HepG2 (cell line): ENCODE results near the gene PLXNA4. TPM values are rescaled to one million over a fixed set of nuclear protein-coding genes. Genes with fewer than 3 reads are reported as not detected.

Experiments
- ATAC-seq: fragments of 200-7000 bp; cut with Tn5 transposase; 3 replicates; pipeline ENCODE4 v1.9.1; 2020; ENCODE audit warnings: mild to moderate bottlenecking, moderate library complexity
- BruUV-seq: library from RNA; stranded (reverse); fragments of 400-500 nt; replicated peaks from 2 replicates; lab custom pipeline; 2021; lab: Mats Ljungman, UMichigan
- CTCF ChIA-PET: fragments of 300-600 bp; formaldehyde crosslinking; extraction: SDS; loops from one replicate; lab custom pipeline; 2021; ENCODE audit warnings: low total read pairs, inconsistent platforms, low intra/inter-chr PET ratio; lab: Yijun Ruan, JAX
- POLR2A ChIA-PET: fragments of 350-600 bp; sonication (Branson Sonifier 250); formaldehyde crosslinking; loops from one replicate; lab custom pipeline; 2020; ENCODE audit warnings: antibody characterized with exemption, inconsistent platforms; lab: Yijun Ruan, JAX
- DNase-seq: peaks from one replicate; pipeline ENCODE4 v3.0.0-alpha.2; 2015; ENCODE audit warnings: low spot score
- FAIRE-seq: peaks from 3 replicates; lab custom pipeline; 2011; peaks lifted over from hg19 to GRCh38; lab: Jason Lieb, UNC
- H2AFZ ChIP-seq: one replicate; pipeline ENCODE4 v1.6.1; 2011; ENCODE audit warnings: low read length, inconsistent platforms
- H3K27ac ChIP-seq: fragments of 300-600 bp; 3 replicates; pipeline ENCODE4 v1.8.0; 2011; ENCODE audit warnings: mixed run types, mild to moderate bottlenecking, mixed read lengths, low read length, inconsistent platforms; ENCODE audit not compliant: insufficient read depth; ENCODE audit errors: extremely low read length
- H3K27me3 ChIP-seq, 2 experiments: fragments of 200-600 bp in 1 of 2; 2 replicates in 1 of 2; 3 replicates in 1 of 2; pipeline versions ENCODE4 v1.6.0 to v1.8.0; 2011; ENCODE audit warnings: low read length in 2 of 2, mild to moderate bottlenecking in 2 of 2, moderate library complexity in 2 of 2, inconsistent platforms in 1 of 2; ENCODE audit not compliant: insufficient read depth in 2 of 2, control insufficient read depth in 1 of 2
- H3K36me3 ChIP-seq, 2 experiments: fragments of 200-600 bp in 1 of 2; replicated peaks in 1 of 2; 2 replicates in 1 of 2; 3 replicates in 1 of 2; pipeline versions ENCODE4 v1.5.1 to v1.8.0; 2011; ENCODE audit warnings: low read length in 2 of 2, inconsistent platforms in 1 of 2; ENCODE audit not compliant: insufficient read depth in 2 of 2, control insufficient read depth in 1 of 2
- H3K4me1 ChIP-seq: 2 replicates; pipeline ENCODE4 v1.5.1; 2012; ENCODE audit warnings: low read length, inconsistent platforms; ENCODE audit not compliant: insufficient read depth
- H3K4me2 ChIP-seq: 2 replicates; pipeline ENCODE4 v1.6.0; 2011; ENCODE audit warnings: low read depth, low read length, inconsistent platforms
- H3K4me3 ChIP-seq, 3 experiments: fragments of 200-600 bp in 1 of 3; sonication (generic), shearing (Covaris generic) in 1 of 3; replicated peaks in 1 of 3; 2 replicates each; pipeline ENCODE4 v1.5.1; 2011 to 2016; ENCODE audit warnings: low read length in 3 of 3, inconsistent platforms in 2 of 3, low read depth in 2 of 3, mild to moderate bottlenecking in 2 of 3, control low read depth in 1 of 3, mixed read lengths in 1 of 3; ENCODE audit not compliant: insufficient read depth in 1 of 3
- H3K79me2 ChIP-seq: one replicate; pipeline ENCODE4 v1.6.1; 2011; ENCODE audit warnings: low read length, inconsistent platforms; ENCODE audit not compliant: insufficient read depth
- H3K9ac ChIP-seq: 2 replicates; pipeline ENCODE4 v1.6.0; 2011; ENCODE audit warnings: mild to moderate bottlenecking, low read depth, low read length, inconsistent platforms; ENCODE audit not compliant: insufficient read depth
- H3K9me3 ChIP-seq: 2 replicates; pipeline ENCODE4 v1.5.1; 2012; ENCODE audit warnings: mild to moderate bottlenecking, low read length
- H4K20me1 ChIP-seq: 2 replicates; pipeline ENCODE4 v1.6.0; 2011; ENCODE audit warnings: inconsistent platforms, mild to moderate bottlenecking, low read length, moderate library complexity; ENCODE audit not compliant: insufficient read depth
- ATM ChIP-seq: fragments of 450-650 bp; IDR thresholded peaks from 2 replicates; pipeline ENCODE4 v1.7.1; 2017; ENCODE audit warnings: mild to moderate bottlenecking, borderline replicate concordance
- ETV5 ChIP-seq: IDR thresholded peaks from 2 replicates; pipeline ENCODE4 v1.6.1; 2018; ENCODE audit warnings: missing biosample characterization, missing genetic modification reagents, inconsistent platforms, borderline replicate concordance
- GLI4 ChIP-seq: sonication (generic); formaldehyde crosslinking; IDR thresholded peaks from 2 replicates; pipeline ENCODE4 v1.5.1; 2020; ENCODE audit warnings: missing genetic modification reagents, mild to moderate bottlenecking, moderate library complexity, borderline replicate concordance
- HDAC6 ChIP-seq: fragments of 200-600 bp; sonication (generic); IDR thresholded peaks from 2 replicates; pipeline ENCODE4 v1.7.0; 2017; ENCODE audit warnings: mild to moderate bottlenecking, antibody characterized with exemption, low read length, low read depth
- KLF6 ChIP-seq: IDR thresholded peaks from 2 replicates; pipeline ENCODE4 v1.8.0; 2016; ENCODE audit warnings: missing biosample characterization, missing genetic modification reagents
- ZBTB7B ChIP-seq: sonication (generic); formaldehyde crosslinking; IDR thresholded peaks from 2 replicates; pipeline ENCODE4 v1.4.0; 2020; ENCODE audit warnings: missing genetic modification reagents
- ZNF768 ChIP-seq: sonication (generic); formaldehyde crosslinking; IDR thresholded peaks from 2 replicates; pipeline ENCODE4 v1.4.0; 2020; ENCODE audit warnings: missing genetic modification reagents
- WGBS: methylation state at CpG from one replicate; pipeline ENCODE4 v1.1.6; 2017; ENCODE audit warnings: low lambda C conversion rate; 5-methylcytosine and 5-hydroxymethylcytosine counted together
- in situ Hi-C: cut with HindIII; loops from 2 replicates; pipeline ENCODE4 v1.10.0; 2017; ENCODE audit warnings: low pct_unique_long_range_greater_than_20kb; ENCODE audit not compliant: extremely low pct_ligation_motif_present
- intact Hi-C: fragments of 100-400 bp; cut with micrococcal nuclease; formaldehyde crosslinking; loops from one replicate; pipeline ENCODE4 v1.10.0; 2022; ENCODE audit not compliant: unreplicated experiment
- polyA plus RNA-seq, 8 experiments: library from polyadenylated mRNA; depleted of rRNA in 3 of 8; stranded (reverse) in 7 of 8; unstranded in 1 of 8; fragments of >200 nt; fragmentation: Illumina TruSeq in 4 of 8; extraction: Trizol in 4 of 8; gene quantifications; 2 replicates each; pipeline versions ENCODE4 v1.2.1 to v1.2.3, GENCODE V29; 2011 to 2016; ENCODE audit warnings: low read depth in 4 of 8, missing spikeins in 1 of 8, mixed read lengths in 1 of 8; ENCODE audit not compliant: insufficient read depth in 1 of 8
- total RNA-seq, 5 experiments: library from RNA; depleted of rRNA; stranded (reverse); fragments of >200 nt; fragmentation: Illumina TruSeq; extraction: Trizol; gene quantifications; 2 replicates each; pipeline ENCODE4 v1.2.3, GENCODE V29; 2016; ENCODE audit warnings: low read depth in 1 of 5
- TF ChIP-seq, protein P1 (sequence below): sonication (generic); formaldehyde crosslinking; IDR thresholded peaks from 2 replicates; pipeline ENCODE4 v1.4.0; 2020; ENCODE audit warnings: missing genetic modification reagents
- TF ChIP-seq, protein P2 (sequence below): sonication (generic); formaldehyde crosslinking; IDR thresholded peaks from 2 replicates; pipeline ENCODE4 v1.8.0; 2022; ENCODE audit warnings: mild to moderate bottlenecking, missing genetic modification reagents, borderline replicate concordance
- TF ChIP-seq, protein P3 (sequence below): sonication (generic); formaldehyde crosslinking; IDR thresholded peaks from 2 replicates; pipeline ENCODE4 v1.4.0; 2020; ENCODE audit warnings: missing genetic modification reagents
- TF ChIP-seq, protein P4 (sequence below): sonication (generic); formaldehyde crosslinking; IDR thresholded peaks from 2 replicates; pipeline ENCODE4 v1.4.0; 2020; ENCODE audit warnings: missing genetic modification reagents, mild to moderate bottlenecking, borderline replicate concordance
- TF ChIP-seq, protein P5 (sequence below): sonication (generic); formaldehyde crosslinking; IDR thresholded peaks from 2 replicates; pipeline ENCODE4 v1.9.0; 2022; ENCODE audit warnings: low read depth, missing genetic modification reagents

The PLXNA4 gene
- total and polyA plus RNA-seq, 2 of the 13 experiments (the other 11 are each of a cell fraction or from before 2014, with no cell fraction given), result 0.01 to 0.04 TPM

DNA sequence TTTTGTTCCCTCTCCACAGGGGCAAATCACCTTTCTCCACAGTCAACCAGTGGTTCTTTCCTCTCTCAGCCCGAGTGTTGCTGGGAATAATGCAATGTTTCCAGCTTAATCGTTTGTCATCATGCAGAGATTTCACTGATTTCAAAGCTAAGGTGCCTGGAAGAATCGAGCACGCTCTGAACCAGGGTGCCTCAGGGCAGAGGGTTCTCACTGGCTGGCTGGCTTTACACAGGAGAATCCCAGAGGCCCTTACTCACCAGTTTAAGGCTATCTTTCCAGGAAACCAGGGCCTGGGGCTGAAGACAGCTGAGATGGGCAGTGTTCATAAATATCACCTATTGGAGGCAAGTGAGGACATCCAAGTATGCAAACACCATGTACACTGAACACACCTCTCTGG lies 21.8 kb downstream of the PLXNA4 start:
- intact Hi-C loops, result no loop called here
- ChIA-PET CTCF (no interaction called here), POLR2A (no interaction called here)
- no peaks in the 10 kb centered on the region for H4K20me1 ChIP-seq
- DNase-seq (no peak), FAIRE-seq (no peak), ATAC-seq (no peak)
- no peak overlapping the region for H3K9ac ChIP-seq
- no peak overlapping the region for H3K27ac ChIP-seq
- no peak overlapping the region for H3K4me2 ChIP-seq
- H3K27me3 ChIP-seq, result peaks cover 0 to 3% of the 10 kb centered on the region in 2 experiments; a peak in 1 of 5 replicates
- peaks cover 7% of the 10 kb centered on the region; the same call in 1 of the 2 replicates for H3K9me3 ChIP-seq
- BruUV-seq, result no TSS peak
- in situ Hi-C loops, result no loop called here
- no peak overlapping the region for H2AFZ ChIP-seq
- H3K36me3 ChIP-seq, result no peaks in the 10 kb centered on the region
- H3K4me3 ChIP-seq, result no peak overlapping the region
- H3K79me2 ChIP-seq, result no peaks in the 10 kb centered on the region
- 0% methylated on average over 4 of the region's 4 CpGs for WGBS
- no peaks in the 10 kb centered on the region for H3K4me1 ChIP-seq
- TF ChIP-seq, protein P1, sequence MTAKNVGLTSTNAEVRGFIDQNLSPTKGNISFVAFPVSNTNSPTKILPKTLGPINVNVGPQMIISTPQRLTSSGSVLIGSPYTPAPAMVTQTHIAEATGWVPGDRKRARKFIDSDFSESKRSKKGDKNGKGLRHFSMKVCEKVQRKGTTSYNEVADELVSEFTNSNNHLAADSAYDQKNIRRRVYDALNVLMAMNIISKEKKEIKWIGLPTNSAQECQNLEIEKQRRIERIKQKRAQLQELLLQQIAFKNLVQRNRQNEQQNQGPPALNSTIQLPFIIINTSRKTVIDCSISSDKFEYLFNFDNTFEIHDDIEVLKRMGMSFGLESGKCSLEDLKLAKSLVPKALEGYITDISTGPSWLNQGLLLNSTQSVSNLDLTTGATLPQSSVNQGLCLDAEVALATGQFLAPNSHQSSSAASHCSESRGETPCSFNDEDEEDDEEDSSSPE (CRISPR knock-in tag), result no peak
- TF ChIP-seq HDAC6, result no peak
- TF ChIP-seq ZBTB7B (CRISPR knock-in tag), result no peak
- TF ChIP-seq, protein P2, sequence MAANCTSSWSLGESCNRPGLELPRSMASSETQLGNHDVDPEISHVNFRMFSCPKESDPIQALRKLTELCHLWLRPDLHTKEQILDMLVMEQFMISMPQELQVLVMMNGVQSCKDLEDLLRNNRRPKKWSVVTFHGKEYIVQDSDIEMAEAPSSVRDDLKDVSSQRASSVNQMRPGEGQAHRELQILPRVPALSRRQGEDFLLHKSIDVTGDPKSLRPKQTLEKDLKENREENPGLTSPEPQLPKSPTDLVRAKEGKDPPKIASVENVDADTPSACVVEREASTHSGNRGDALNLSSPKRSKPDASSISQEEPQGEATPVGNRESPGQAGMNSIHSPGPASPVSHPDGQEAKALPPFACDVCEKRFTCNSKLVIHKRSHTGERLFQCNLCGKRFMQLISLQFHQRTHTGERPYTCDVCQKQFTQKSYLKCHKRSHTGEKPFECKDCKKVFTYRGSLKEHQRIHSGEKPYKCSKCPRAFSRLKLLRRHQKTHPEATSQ (CRISPR knock-in tag), result no peak
- TF ChIP-seq, protein P3, sequence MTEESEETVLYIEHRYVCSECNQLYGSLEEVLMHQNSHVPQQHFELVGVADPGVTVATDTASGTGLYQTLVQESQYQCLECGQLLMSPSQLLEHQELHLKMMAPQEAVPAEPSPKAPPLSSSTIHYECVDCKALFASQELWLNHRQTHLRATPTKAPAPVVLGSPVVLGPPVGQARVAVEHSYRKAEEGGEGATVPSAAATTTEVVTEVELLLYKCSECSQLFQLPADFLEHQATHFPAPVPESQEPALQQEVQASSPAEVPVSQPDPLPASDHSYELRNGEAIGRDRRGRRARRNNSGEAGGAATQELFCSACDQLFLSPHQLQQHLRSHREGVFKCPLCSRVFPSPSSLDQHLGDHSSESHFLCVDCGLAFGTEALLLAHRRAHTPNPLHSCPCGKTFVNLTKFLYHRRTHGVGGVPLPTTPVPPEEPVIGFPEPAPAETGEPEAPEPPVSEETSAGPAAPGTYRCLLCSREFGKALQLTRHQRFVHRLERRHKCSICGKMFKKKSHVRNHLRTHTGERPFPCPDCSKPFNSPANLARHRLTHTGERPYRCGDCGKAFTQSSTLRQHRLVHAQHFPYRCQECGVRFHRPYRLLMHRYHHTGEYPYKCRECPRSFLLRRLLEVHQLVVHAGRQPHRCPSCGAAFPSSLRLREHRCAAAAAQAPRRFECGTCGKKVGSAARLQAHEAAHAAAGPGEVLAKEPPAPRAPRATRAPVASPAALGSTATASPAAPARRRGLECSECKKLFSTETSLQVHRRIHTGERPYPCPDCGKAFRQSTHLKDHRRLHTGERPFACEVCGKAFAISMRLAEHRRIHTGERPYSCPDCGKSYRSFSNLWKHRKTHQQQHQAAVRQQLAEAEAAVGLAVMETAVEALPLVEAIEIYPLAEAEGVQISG (CRISPR knock-in tag), result no peak
- no peak for TF ChIP-seq ATM
- TF ChIP-seq, protein P4, sequence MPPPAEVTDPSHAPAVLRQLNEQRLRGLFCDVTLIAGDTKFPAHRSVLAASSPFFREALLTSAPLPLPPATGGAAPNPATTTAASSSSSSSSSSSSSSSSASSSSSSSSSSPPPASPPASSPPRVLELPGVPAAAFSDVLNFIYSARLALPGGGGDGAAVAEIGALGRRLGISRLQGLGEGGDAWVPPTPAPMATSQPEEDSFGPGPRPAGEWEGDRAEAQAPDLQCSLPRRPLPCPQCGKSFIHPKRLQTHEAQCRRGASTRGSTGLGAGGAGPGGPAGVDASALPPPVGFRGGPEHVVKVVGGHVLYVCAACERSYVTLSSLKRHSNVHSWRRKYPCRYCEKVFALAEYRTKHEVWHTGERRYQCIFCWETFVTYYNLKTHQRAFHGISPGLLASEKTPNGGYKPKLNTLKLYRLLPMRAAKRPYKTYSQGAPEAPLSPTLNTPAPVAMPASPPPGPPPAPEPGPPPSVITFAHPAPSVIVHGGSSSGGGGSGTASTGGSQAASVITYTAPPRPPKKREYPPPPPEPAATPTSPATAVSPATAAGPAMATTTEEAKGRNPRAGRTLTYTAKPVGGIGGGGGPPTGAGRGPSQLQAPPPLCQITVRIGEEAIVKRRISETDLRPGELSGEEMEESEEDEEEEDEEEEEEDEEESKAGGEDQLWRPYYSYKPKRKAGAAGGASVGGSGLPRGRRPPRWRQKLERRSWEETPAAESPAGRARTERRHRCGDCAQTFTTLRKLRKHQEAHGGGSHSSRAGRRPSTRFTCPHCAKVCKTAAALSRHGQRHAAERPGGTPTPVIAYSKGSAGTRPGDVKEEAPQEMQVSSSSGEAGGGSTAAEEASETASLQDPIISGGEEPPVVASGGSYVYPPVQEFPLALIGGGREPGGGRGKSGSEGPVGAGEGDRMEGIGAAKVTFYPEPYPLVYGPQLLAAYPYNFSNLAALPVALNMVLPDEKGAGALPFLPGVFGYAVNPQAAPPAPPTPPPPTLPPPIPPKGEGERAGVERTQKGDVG, result no peak
- TF ChIP-seq ETV5, result no peak
- no peak for TF ChIP-seq GLI4 (CRISPR knock-in tag)
- TF ChIP-seq ZNF768 (CRISPR knock-in tag), result no peak
- TF ChIP-seq, protein P5, sequence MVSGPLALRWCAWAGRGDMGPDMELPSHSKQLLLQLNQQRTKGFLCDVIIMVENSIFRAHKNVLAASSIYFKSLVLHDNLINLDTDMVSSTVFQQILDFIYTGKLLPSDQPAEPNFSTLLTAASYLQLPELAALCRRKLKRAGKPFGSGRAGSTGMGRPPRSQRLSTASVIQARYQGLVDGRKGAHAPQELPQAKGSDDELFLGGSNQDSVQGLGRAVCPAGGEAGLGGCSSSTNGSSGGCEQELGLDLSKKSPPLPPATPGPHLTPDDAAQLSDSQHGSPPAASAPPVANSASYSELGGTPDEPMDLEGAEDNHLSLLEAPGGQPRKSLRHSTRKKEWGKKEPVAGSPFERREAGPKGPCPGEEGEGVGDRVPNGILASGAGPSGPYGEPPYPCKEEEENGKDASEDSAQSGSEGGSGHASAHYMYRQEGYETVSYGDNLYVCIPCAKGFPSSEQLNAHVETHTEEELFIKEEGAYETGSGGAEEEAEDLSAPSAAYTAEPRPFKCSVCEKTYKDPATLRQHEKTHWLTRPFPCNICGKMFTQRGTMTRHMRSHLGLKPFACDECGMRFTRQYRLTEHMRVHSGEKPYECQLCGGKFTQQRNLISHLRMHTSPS (CRISPR knock-in tag), result no peak
- TF ChIP-seq KLF6 (CRISPR knock-in tag), result no peak
